HG03097 (cell line): ENCODE data around the gene MT1F.

Experiments
- ATAC-seq: cut with Tn5 transposase; IDR thresholded peaks from one replicate; pipeline ENCODE4 v1.9.1; 2021; ENCODE audit not compliant: unreplicated experiment, low FRiP score

Gene MT1F

DNA sequence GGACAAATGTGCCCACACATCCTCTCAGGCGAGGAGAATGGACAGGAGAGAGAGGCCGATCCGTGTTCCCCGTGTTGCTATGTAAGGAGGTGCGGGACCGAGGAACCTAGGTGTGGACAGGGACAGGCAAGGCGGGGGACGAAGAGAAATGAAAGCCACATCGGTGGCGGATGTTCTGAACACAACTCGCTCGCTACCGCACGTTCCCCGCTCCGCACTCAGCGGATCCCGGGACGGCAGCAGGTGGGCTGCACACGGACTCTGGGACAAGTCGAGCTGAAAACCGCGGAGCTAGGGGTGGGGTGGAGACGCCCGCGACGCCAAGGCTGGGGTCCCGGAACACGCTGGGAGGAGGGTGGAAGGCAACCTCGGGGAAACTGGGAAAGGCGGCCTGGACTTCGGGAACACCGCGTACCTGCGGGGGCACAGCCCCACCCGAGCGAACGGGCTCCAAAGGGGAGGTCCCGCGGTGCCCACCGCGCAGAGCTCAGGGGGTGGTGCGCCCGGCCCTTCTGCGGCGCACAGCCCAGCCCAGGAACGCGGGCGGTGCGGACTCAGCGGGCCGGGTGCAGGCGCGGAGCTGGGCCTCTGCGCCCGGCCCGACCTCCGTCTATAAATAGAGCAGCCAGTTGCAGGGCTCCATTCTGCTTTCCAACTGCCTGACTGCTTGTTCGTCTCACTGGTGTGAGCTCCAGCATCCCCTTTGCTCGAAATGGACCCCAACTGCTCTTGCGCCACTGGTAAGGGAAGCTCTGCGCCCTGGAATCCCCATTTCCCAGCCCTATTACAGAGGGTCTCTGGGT lies 32.4 kb upstream of the MT1F start, which contains the start of gene MT1E:
Gene MT1E, plus strand, starts transcription at position 642 of the 803 bp plus-strand sequence. Its CDS starts 71 bp downstream, at position 713.
- ATAC-seq: peak; percentile 49

DNA sequence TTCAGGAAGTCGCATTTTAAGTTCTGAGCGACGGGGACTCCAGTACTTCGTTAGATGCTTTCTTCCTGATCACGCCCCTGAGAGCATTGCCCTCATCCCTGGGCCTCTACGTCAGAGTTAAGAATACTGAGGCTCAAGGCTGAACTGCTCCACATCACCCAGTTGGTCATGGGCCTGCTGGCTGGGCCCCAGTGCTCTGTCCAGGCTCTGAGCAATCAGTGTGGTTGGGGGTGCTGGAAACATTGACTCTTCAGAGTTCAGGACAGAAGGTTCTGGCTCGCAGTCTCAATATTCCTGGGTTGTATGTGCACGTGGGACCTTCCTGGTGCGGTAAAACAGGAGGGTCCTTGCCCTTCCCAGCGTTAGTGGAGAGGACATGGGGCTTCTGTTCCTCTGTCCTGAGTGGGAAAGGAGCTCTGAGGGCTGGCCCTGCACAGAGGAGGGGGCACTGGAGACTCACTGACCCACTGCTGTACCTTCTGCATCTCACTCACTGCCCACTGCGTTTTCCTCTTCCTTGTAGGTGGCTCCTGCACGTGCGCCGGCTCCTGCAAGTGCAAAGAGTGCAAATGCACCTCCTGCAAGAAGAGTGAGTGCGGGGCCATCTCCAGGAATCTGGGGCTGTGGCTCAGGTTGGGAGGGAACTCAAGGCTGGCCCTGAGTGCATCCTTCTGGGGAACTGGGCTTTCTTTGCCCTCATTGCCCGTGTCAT lies 31.7 kb upstream of the MT1F start:
- ATAC-seq: no peak

DNA sequence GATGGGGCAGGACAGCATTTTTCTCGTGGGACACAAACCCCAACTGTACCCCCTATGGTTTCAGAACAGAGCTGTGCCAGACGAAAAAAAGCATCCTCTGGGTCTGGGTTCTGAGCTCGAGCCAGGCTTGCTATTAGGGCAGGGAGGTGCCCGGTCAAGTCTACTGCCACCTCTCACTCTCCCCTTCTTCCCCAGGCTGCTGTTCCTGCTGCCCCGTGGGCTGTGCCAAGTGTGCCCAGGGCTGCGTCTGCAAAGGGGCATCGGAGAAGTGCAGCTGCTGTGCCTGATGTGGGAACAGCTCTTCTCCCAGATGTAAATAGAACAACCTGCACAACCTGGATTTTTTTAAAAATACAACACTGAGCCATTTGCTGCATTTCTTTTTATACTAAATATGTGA lies 31.1 kb upstream of the MT1F start:
- no peak for ATAC-seq

DNA sequence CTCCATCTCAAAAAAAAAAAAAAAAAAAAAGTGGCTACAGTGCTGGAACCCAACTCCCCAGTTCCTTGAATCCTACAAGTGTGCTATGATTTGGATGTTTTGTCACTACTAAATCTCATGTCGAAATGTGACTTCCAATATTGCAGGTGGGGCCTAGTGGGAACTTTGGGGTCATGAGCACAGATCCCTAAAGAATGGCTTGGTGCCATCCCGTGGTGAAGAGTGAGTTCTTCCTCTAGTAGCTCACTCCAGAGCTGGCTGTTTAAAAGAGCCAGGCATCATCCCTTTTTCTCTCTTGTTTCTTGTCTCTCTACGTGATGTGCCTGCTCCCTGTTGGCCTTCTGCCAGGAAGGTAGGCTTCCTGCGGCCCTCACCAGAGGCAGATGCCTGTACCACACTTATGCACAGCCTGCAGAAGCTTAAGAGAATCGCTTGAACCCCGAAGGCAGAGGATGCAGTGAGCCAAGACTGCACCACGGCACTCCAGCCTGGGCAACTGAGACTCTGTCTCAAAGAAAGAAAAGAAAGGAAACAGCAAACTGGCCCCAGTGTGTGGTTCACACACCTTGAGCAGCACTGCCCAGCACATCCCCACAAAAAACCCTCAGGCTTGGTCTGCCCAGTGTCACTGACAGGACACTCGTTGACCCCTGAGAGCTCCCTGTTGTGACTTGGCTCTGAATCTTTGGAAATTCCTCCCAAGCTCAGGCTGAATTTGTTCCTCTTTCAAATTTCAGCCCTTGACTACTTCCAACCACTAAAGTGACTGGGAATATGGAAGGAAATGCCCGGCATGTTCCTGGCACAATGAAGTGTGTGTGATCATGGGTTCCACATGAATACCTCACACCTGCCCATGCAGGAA lies 29.0 kb upstream of the MT1F start:
- ATAC-seq: no peak

DNA sequence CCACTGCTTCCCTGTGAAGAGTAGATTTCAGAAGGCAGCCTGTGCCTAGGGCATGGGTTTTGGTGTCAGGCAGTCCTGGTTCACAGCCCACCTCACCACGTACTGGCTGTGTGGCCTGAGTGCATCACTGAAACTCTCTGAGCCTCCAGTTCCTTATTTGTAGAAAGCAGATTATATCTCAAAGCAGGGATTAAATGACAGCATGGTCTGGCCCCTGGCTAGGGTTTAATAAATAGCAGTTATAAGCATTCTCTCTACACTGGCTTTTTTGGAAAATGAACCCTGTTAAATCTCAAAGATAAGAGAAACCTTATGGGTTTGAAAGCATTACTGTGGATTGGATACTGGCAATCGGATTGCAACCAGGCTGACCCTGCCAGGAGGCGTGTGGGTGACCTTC lies 28.2 kb upstream of the MT1F start:
- ATAC-seq: no peak

DNA sequence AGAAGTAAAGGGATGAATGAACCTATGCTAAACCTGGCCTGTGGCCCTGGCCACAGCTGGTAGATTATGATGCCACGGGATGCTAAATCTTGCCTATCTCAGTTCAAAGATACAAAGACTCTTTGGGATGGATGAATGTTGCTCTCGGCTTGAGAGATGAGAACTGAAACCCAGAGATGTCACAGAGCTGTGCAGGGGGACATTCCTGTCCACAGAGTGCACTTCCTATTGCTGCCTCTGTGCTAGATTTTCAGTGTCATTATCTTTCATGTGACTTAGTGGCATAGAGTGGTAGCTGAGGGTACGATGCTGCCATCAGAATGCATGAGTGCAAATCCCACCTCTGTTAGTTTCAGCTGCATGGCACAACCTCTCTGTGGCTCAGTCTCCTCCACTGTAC lies 27.6 kb upstream of the MT1F start:
- ATAC-seq: peak; percentile 72

DNA sequence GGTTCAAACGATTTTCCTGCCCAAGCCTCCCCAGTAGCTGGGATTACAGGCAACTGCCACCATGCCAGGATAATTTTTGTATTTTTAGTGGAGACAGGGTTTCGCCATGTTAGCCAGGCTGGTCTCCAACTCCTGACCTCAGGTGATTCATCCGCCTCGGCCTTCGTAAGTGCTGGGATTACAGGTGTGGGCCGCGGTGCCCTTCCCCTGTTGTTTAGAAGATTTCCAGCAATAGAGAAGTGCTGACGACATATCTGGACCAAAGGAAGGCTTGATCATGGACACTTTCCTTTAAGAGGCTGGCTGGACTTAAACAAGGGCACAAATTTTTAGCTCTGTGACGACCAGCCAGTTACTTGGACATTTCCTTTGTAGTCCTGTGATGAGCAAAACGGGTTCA lies 26.6 kb upstream of the MT1F start:
- no peak for ATAC-seq

DNA sequence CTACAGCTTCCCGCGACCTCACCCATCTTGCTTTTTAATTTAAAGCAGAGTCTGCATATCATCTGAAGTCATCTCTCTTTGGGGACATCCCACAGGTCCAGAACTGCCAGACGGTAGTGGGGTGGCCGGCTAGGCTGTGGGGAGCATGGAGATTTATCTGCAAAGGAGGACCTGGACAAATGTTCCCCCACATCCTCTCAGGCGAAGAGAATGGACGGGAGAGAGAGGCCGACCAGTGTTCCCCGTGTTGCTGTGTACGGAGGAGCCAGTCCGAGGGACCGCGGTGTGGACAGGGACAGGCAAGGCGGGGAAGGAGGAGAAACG lies 26.0 kb upstream of the MT1F start:
- ATAC-seq: no peak

DNA sequence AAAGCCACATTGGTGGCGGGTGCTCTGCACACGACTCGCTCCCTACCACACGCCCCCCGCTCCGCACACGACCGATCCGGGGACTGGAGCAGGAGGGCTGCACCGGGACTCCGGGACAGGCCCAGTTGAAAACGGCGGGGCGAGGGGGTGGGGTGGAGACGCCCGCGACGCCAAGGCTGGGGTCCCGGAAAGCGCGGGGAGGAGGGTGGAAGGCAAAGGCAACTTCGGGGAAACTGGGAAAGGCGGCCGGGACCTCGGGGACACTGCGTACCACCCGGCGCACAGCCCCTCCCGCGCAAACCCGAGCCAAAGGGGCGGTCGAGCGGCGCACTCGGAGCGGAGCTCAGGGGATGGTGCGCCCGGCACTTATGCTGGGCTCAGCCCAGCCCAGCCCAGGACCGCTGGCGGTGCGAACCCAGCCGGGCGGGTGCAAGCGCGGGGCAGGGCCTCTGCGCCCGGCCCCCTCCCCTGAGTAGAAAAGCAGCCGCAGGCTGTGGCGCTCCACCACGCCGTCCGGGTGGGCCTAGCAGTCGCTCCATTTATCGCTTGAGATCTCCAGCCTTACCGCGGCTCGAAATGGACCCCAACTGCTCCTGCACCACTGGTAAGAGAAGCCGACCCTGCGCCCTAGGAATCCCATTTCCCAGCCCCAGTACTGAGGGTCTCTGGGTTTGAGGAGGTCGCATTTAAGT lies 25.5 kb upstream of the MT1F start, which contains the start of gene MT1M:
Gene MT1M, plus strand, starts transcription at position 504 of the 692 bp plus-strand sequence. Its CDS starts 73 bp downstream, at position 577.
- no peak for ATAC-seq

DNA sequence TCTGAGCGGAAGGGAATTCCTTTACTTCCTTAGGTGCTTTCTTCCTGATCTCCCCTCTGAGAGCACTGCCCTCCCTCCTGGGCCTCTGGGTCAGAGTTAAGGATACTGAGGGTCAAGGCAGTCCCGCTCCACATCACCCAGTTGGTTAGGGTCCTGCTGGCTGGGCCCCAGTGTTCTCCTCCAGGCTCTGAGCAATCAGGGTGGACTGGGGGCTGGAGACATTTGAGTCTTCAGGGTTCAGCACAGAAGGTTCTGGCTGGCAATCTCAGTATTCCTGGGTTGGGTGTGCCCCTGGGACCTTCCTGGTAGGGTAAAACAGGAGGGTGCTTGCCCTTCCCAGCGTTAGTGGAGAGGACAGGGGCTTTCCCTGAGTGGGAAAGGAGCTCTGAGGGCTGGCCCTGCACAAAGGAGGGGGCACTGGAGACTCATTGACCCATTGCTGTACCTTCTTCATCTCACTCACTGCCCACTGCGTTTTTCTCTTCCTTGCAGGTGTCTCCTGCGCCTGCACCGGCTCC lies 24.9 kb upstream of the MT1F start:
- no peak for ATAC-seq

DNA sequence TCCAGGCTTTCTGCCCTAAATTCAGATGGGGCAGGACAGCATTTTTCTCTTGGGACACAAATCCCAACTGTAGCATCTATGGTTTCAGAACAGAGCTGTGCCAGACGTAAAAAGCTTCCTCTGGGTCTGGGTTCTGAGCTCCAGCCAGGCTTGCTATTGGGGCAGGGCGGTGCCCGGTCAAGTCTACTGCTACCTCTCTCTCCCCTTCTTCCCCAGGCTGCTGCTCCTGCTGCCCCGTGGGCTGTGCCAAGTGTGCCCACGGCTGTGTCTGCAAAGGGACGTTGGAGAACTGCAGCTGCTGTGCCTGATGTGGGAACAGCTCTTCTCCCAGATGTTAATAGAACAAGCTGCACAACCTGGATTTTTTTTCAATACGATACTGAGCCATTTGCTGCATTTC lies 24.2 kb upstream of the MT1F start:
- no peak for ATAC-seq

DNA sequence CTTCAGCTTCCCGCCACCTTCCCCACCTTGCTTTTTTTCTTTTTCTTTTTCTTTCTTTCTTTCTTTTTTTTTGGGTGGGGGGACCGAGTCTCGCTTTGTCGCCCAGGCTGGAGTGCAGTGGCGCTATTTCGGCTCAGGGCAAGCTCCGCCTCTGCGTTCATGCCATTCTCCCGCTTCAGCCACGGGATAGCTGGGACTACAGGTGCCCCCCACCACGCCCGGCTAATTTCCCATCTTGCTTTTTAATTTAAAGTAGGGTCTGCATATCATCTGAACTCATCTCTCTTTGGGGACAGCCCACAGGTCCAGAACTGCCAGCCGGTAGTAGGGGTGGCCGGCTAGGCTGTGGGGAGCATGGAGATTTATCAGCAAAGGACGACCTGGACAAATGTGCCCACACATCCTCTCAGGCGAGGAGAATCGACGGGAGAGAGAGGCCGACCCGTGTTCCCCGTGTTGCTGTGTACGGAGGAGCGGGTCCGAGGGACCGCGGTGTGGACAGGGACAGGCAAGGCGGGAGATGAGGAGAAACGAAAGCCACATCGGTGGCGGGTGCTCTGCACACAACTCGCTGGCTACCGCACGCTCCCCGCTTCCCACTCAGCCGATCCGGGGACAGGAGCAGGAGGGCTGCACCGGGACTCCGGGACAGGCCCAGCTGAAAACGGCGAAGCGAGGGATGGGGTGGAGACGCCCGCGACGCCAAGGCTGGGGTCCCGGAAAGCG lies 22.9 kb upstream of the MT1F start:
- no peak for ATAC-seq

DNA sequence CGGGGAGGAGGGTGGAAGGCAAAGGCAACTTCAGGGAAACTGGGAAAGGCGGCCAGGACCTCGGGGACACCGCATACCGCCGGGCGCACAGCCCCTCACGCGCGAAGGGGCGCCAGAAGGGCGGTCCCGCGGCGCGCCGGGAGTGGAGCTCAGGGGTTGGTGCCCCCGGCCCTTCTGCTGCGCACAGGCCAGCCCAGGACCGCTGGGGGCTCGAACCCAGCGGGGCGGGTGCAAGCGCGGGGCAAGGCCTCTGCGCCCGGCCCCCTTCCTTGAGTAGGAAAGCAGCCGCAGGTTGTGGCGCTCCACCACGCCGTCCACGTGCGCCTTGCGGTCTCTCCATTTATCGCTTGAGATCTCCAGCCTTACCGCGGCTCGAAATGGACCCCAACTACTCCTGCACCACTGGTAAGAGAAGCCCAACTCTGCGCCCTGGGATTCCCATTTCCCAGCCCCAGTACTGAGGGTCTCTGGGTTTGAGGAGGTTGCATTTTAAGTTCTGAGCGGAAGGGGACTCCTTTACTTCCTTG lies 22.3 kb upstream of the MT1F start:
- no peak for ATAC-seq

DNA sequence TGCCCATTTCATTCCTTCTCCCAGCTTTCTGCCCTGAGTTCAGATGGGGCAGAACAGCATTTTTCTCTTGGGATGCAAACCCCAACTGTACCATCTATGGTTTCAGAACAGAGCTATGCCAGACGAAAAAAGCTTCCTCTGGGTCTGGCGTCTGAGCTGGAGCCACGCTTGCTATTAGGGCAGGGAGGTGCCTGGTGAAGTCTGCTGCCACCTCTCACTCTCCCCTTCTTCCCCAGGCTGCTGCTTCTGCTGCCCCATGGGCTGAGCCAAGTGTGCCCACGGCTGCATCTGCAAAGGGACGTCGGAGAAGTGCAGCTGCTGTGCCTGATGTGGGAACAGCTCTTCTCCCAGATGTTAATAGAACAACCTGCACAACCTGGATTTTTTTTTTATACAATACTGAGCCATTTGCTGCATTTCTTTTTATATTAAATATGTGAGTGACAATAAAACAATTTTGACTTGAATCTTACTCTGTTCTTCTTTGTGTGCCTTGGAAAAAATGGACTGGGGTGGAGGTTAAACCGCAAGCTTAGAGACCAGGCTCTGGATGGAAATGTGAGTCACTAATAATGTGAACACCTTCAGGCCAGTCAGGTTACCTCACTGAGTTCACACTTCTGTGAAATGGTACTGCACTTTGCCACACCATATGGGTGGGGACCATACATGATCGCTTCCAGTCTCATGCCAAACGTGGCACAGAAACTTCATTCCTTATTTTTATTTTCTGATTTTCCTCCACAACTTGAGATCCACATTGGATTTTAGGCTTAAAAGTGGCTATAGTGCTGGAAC lies 20.9 kb upstream of the MT1F start:
- ATAC-seq: no peak

DNA sequence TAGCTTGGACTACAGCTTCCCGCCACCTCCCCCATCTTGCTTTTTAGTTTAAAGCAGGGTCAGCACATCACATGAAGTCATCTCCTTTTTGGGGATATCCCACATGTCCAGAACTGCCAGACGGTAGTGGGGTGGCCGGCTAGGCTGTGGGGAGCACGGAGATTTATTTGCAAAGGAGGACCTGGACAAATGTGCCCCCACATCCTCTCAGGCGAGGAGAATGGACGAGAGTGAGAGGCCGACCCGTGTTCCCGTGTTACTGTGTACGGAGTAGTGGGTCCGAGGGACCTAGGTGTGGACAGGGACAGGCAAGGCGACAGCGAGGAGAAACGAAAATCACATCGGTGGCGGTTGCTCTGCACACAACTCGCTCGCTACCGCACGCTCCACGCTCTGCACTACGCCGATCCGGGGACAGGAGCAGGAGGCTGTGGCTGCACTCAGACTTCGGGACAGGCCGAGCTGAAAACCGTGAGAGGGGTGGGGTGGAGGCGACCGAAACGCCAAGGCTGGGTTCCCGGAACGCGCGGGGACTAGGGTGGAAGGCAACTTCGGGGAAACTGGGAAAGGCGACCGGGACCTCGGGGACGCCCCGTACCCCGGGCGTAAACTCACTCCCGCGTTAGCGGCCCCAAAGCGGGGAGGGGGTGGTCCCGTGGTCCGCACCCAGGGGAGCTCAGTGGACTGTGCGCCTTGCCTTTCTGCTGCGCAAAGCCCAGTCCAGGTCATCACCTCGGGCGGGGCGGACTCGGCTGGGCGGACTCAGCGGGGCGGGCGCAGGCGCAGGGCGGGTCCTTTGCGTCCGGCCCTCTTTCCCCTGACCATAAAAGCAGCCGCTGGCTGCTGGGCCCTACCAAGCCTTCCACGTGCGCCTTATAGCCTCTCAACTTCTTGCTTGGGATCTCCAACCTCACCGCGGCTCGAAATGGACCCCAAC lies 19.7 kb upstream of the MT1F start, which contains the start of gene MT1A:
Gene MT1A, plus strand, starts transcription at position 853 of the 937 bp plus-strand sequence. Its CDS starts 73 bp downstream, at position 926.
- ATAC-seq: no peak

DNA sequence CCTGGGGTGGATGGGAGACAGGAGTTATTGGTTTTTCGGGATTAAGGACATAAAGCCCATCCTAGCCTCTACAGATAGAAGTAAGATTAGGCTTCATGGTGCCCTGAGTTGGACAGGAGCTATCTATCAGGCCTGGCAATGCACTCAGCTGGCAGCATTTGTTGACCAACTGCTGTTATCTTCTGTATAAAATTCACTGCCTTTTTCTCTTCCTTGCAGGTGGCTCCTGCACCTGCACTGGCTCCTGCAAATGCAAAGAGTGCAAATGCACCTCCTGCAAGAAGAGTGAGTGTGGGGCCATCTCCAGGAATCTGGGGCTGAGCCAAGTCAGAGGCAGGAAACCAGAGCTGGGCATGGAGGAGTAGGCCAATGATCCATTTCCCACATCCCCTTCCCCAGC lies 18.7 kb upstream of the MT1F start:
- ATAC-seq: no peak

DNA sequence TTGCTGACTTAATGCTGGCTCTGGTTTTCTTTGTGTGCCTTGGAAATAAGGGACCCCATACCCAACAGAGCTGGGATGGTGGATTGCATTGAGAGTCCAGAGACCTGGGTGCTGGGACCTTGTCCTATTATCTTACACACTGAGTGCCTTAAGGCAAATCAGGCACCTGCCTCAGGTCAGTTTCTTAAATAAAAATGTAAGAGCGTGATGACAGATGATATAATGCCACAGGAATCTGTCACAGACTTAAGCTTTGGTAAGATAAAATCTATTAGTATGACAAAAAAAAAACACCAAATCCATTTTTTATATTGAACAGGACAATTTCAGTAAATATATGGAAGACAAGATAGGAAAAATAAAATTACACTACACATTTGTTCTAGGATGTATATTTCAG lies 17.7 kb upstream of the MT1F start:
- ATAC-seq: no peak
